Spinal cord (tissue), 10 donors: ENCODE data around the gene ATF6. TPM values are rescaled to one million over a fixed set of nuclear protein-coding genes. Genes with fewer than 3 reads are reported as not detected.

Experiments
- DNase-seq, 6 donors: peaks; one replicate each; pipeline versions ENCODE4 v3.0.0 to v3.0.0-alpha.2; 2013 to 2015; ENCODE audit warnings: low spot score in 6 of 6, low read depth in 4 of 6
- H3K27ac ChIP-seq: one replicate; pipeline ENCODE4 v1.5.1; 2013; ENCODE audit warnings: low read depth, low read length, control low read depth
- H3K27me3 ChIP-seq: one replicate; pipeline ENCODE4 v1.6.1; 2013; ENCODE audit warnings: low read length; ENCODE audit not compliant: control insufficient read depth, insufficient read depth
- H3K36me3 ChIP-seq: one replicate; pipeline ENCODE4 v1.6.1; 2013; ENCODE audit warnings: low read length; ENCODE audit not compliant: control insufficient read depth, insufficient read depth
- H3K4me1 ChIP-seq: one replicate; pipeline ENCODE4 v1.6.1; 2013; ENCODE audit warnings: low read length; ENCODE audit not compliant: control insufficient read depth, insufficient read depth
- H3K4me3 ChIP-seq: one replicate; pipeline ENCODE4 v1.5.1; 2013; ENCODE audit warnings: low read depth, low read length, control low read depth
- H3K9me3 ChIP-seq: one replicate; pipeline ENCODE4 v1.6.1; 2013; ENCODE audit warnings: low read length; ENCODE audit not compliant: control insufficient read depth, insufficient read depth
- WGBS: methylation state at CpG from one replicate; pipeline ENCODE4 v1.1.5; 2013; ENCODE audit warnings: missing lambda C conversion rate; ENCODE audit not compliant: insufficient coverage; 5-methylcytosine and 5-hydroxymethylcytosine counted together
- polyA plus RNA-seq, 2 donors: library from polyadenylated mRNA; unstranded; fragments of 120-200 nt; gene quantifications; one replicate each; pipeline ENCODE4 v1.2.1, GENCODE V29; 2013; ENCODE audit not compliant: insufficient read length in 2 of 2
- total RNA-seq, 2 donors: library from RNA; depleted of rRNA in 1 of 2; stranded (reverse); fragments of 120-200 nt in 1 of 2; fragments of >200 nt in 1 of 2; gene quantifications; one replicate each; pipeline versions ENCODE4 v1.2.3 to v1.2.4, GENCODE V29; 2013 to 2014
- donor health status: healthy.

ATF6 gene
- total and polyA plus RNA-seq, 4 donors: 18.6 to 41.1 (median 24.5) TPM

- Histone ChIP-seq H3K36me3 (no peaks in the 10 kb centered on the region), H3K9me3 (no peaks in the 10 kb centered on the region), H3K4me3 (no peak overlapping the region), H3K4me1 (no peaks in the 10 kb centered on the region), H3K27ac (no peak overlapping the region), H3K27me3 (no peaks in the 10 kb centered on the region)
- DNase-seq: no peak
- WGBS: 94% methylated on average over 1 of the region's 2 CpGs
Measured at GRCh38 chr1:161936786-161937185, 170.7 kb downstream of the ATF6 start.

GRCh38 chr1:161940866-161941591 is 174.9 kb downstream of the ATF6 start:
- no peaks in the 10 kb centered on the region for H3K4me1 ChIP-seq
- H3K27me3 ChIP-seq: no peaks in the 10 kb centered on the region
- H3K4me3 ChIP-seq: no peak overlapping the region
- WGBS: no CpG with 5 or more reads among the region's 3 CpGs
- H3K27ac ChIP-seq: no peak overlapping the region
- no peak for DNase-seq
- H3K9me3 ChIP-seq: no peaks in the 10 kb centered on the region
- H3K36me3 ChIP-seq: no peaks in the 10 kb centered on the region

GRCh38 chr1:161941726-161942436 is 175.8 kb downstream of the ATF6 start:
- no peaks in the 10 kb centered on the region for H3K4me1 ChIP-seq
- H3K27ac ChIP-seq: no peak overlapping the region
- no peak overlapping the region for H3K4me3 ChIP-seq
- no peaks in the 10 kb centered on the region for H3K27me3 ChIP-seq
- H3K36me3 ChIP-seq: no peaks in the 10 kb centered on the region
- 89% methylated on average over 1 of the region's 8 CpGs for WGBS
- no peak for DNase-seq
- no peaks in the 10 kb centered on the region for H3K9me3 ChIP-seq

GRCh38 chr1:161943737-161944136 is 177.6 kb downstream of the ATF6 start:
- Histone ChIP-seq H3K36me3 (no peaks in the 10 kb centered on the region), H3K27ac (no peak overlapping the region), H3K4me3 (no peak overlapping the region), H3K9me3 (no peaks in the 10 kb centered on the region), H3K4me1 (no peaks in the 10 kb centered on the region), H3K27me3 (no peaks in the 10 kb centered on the region)
- no peak for DNase-seq
- WGBS: no CpG with 5 or more reads among the region's 1 CpG

- H3K4me3 ChIP-seq: no peak overlapping the region
- no peaks in the 10 kb centered on the region for H3K36me3 ChIP-seq
- WGBS: no CpG with 5 or more reads among the region's 2 CpGs
- no peak for DNase-seq
- no peaks in the 10 kb centered on the region for H3K27me3 ChIP-seq
- no peaks in the 10 kb centered on the region for H3K4me1 ChIP-seq
- no peak overlapping the region for H3K27ac ChIP-seq
- H3K9me3 ChIP-seq: no peaks in the 10 kb centered on the region
Measured at GRCh38 chr1:161944381-161944780, 178.3 kb downstream of the ATF6 start.

GRCh38 chr1:161945306-161946060 is 179.4 kb downstream of the ATF6 start:
- Histone ChIP-seq H3K36me3 (no peaks in the 10 kb centered on the region), H3K27me3 (no peaks in the 10 kb centered on the region), H3K9me3 (no peaks in the 10 kb centered on the region), H3K27ac (peak overlapping the region; percentile 18), H3K4me3 (no peak overlapping the region), H3K4me1 (no peaks in the 10 kb centered on the region)
- 100% methylated on average over 1 of the region's 3 CpGs for whole genome bisulfite sequencing
- DNase-seq: no peak

GRCh38 chr1:161946071-161946987 is 180.2 kb downstream of the ATF6 start:
- H3K27ac ChIP-seq: peak overlapping the region; percentile 18

GRCh38 chr1:161948435-161948834 is 182.3 kb downstream of the ATF6 start:
- DNase-seq: no peak
- no peak overlapping the region for H3K4me3 ChIP-seq
- 100% methylated on average over 1 of the region's 4 CpGs for WGBS
- no peak overlapping the region for H3K27ac ChIP-seq
- no peaks in the 10 kb centered on the region for H3K9me3 ChIP-seq
- no peaks in the 10 kb centered on the region for H3K4me1 ChIP-seq
- H3K36me3 ChIP-seq: no peaks in the 10 kb centered on the region
- no peaks in the 10 kb centered on the region for H3K27me3 ChIP-seq

More at GRCh38 chr1:161946071-161946987, 180.2 kb downstream of the ATF6 start:
- DNase-seq: peak in 1 of 6 donors; percentile 24
- H3K36me3 ChIP-seq: no peaks in the 10 kb centered on the region
- H3K27me3 ChIP-seq: no peaks in the 10 kb centered on the region
- 77% methylated on average over 3 of the region's 5 CpGs for WGBS
- H3K9me3 ChIP-seq: no peaks in the 10 kb centered on the region
- no peak overlapping the region for H3K4me3 ChIP-seq
- no peaks in the 10 kb centered on the region for H3K4me1 ChIP-seq

- 100% methylated on average over 1 of the region's 2 CpGs for WGBS
- H3K27ac ChIP-seq: no peak overlapping the region
Measured at GRCh38 chr1:161949548-161949947, 183.4 kb downstream of the ATF6 start.

More at GRCh38 chr1:161949548-161949947, 183.4 kb downstream of the ATF6 start:
- Histone ChIP-seq H3K27me3 (no peaks in the 10 kb centered on the region), H3K4me1 (no peaks in the 10 kb centered on the region), H3K36me3 (no peaks in the 10 kb centered on the region), H3K9me3 (no peaks in the 10 kb centered on the region), H3K4me3 (no peak overlapping the region)
- no peak for DNase-seq
